NCI-H2196 (cell line): ENCODE results near the gene KRT72.

Experiments used
- DNase-seq: peaks from one replicate; lab custom pipeline; 2025; ENCODE audit not compliant: unreplicated experiment; lab: John Stamatoyannopoulos, UW

The KRT72 gene

GRCh38 chr12:52600941-52601481 lies at the start of gene KRT72:
Gene KRT72 (minus strand): TSS chr12:52601463. CDS start chr12:52601452, 11 bp downstream.
- no peak for DNase-seq

GRCh38 chr12:52650520-52651081 lies 49.3 kb upstream of the KRT72 start:
- no peak for DNase-seq

DNA sequence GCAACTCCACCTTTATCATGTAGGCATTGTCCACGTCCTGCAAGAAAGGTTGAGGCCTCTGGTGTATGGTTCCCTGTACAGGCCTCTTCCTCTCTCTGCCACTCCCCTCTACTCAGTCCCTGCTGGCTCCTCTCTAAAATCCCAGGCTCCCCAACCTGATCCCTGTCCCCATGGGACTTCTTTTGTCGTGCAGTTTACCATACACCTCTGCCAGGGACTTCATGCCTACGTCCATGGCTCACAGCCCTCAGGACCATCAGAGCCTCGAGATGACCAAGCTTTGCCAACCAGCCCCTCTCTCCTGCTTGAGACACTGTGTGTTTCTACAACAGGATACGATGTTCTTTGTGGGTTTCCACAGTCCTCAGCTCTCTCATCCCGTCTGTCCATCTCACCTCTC lies 47.8 kb upstream of the KRT72 start:
- no peak for DNase-seq

DNA sequence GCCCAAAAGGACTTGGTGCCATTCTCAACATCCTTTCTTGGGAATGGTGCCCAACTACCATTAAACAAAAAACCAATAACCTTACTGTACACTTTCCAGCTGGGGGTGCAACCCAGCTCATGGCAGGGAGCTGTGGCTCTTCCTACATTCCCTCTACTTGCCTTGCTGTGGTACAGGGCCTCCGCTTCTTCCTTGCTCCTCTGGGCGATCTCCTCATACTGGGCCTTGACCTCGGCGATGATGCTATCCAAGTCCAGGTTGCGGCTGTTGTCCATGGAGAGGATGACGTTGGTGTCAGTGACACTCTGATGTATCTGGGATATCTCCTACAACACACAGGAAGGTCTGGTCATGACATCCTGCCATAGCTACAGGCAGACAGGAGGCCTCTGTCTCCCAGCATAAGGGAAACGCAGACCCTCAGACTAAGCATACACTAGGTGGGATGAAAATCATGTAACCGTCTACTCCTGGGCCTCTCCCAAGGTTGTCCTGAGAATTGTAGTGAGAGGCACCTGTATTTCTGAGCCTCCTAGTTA lies 46.8 kb upstream of the KRT72 start:
- no peak for DNase-seq

GRCh38 chr12:52647601-52648000 lies 46.3 kb upstream of the KRT72 start:
- DNase-seq = no peak

DNA sequence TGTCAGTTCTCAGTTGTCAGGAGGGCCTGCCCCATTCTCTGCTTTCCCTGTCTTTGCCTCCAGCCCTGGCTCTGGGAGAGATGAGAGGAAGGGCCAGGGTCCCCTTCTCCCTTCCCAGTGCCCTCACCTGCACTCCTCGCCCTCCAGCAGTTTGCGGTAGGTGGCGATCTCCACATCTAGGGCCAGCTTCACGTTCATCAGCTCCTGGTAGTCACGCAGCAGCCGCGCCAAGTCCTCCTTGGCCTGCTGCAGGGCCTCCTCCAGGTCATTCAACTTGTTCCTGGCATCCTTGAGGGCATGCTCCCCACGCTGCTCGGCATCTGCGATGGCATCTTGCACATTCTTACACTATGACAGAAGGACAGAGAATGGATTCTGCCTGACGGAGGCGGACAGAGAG lies 45.4 kb upstream of the KRT72 start:
- no peak for DNase-seq

DNA sequence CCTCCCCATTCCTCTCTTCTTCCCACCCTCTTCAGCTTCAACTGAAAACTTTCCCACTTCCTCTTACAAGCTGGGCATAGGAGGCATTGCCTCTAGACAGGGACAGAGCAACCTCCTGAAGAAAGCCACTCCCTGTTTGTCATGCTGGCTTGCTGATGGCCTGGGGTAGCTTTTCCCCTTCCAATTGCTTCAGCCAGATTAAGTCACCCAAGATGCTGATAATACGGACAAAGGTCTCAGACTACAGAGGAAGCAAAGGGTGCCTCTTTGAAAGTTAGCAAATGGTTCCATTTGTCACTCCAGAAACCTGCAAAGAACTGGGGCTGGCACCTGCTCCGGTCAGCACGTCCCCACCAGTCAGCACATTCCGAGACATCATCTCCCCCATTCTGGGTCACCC lies 44.7 kb upstream of the KRT72 start:
- DNase-seq = no peak

GRCh38 chr12:52645120-52645761 lies 44.0 kb upstream of the KRT72 start:
- no peak for DNase-seq

- DNase-seq = no peak
Observed at GRCh38 chr12:52644078-52644415, 42.8 kb upstream of the KRT72 start.

DNA sequence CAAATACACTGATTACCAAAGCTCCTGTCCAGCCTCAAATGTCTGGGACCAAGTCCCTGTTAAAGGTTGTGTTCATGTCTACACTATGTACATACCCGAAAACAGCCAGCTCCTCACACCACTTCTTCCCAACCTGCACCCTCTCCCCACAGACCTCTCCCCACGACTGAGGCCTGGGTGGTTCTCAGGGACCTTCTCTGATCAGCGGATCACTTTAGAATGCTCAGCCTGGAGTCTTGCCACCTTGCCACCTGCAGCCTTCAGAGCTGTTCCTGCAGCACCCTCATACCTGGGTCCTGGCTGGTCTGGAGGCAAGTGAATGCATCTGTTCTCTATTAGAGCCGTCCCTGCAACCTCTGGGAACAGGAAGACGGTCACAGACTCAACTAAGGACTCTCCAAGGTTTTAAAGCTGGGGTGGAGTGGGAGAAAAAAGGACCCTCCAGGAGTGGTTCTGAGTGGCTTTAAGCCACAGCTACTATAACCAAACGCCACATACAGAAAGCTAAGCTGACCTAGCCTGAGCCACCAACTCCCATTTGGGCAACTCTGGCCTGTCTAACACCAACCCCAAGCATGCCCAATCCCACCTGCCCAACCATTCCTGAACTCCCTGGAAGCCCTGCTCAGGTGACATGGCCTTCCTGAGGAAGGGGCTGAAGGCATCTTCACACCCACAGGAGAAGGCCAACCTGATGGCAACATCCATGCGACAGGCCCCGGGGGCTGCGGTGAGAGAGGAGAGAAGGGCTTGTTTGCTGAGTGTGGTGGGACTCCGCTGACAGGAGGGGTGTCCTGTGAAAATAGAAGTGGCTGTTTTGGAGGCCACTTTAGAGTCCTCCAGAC lies 42.2 kb upstream of the KRT72 start:
- no peak for DNase-seq

- DNase-seq = no peak
Observed at GRCh38 chr12:52641468-52641867, 40.2 kb upstream of the KRT72 start.

- DNase-seq = no peak
Observed at GRCh38 chr12:52637299-52637698, 36.0 kb upstream of the KRT72 start.

DNA sequence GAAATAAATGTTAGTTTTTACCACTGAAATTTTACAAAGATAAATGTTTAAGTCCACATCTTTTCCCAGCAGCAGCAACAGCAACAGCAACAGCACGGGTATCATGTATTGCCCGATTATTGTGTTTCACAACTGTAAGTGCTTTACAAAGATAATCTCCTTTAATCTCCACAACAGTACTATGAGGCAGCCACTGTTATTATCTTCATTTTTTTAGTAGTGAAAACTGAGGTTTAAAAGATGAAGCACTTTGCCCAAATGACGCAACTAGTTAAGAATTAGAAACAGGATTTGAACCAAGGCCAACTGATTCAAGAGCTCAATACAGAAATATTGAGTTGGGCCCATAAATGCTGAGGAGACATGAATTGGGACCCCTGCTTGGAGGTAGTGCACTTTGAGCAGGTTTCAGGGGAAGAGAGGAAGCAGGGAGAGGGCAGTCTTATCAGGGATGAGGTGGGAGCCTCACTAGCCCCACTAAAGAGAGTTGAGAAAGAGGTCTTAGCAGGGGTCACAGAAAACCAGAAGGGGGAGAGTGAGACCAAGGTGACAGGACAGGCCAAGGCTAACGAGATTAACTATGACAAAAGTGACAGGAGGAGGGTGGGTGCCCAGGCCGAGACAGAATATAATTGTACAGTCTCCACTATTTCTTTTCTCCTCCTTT lies 35.5 kb upstream of the KRT72 start:
- DNase-seq = no peak

DNA sequence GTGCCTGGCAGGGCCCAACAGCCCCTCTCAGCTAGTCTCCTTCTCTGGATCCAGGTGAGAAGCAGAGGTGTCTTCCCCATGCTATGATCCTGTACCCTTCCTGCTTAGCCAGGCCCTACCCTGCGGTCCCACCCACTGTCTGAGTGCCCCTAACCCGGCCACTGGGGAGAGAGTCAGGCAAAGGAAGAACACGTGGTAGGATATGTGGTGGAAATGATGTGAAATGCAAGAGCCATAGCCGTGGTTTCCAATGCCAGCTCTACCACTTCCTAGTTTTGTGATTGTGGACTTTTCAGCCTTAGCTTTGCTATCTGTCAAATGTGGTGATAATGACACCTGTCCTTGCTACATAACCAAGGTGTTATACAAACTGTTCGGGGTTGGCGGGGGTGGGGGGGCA lies 34.9 kb upstream of the KRT72 start:
- DNase-seq = no peak

DNA sequence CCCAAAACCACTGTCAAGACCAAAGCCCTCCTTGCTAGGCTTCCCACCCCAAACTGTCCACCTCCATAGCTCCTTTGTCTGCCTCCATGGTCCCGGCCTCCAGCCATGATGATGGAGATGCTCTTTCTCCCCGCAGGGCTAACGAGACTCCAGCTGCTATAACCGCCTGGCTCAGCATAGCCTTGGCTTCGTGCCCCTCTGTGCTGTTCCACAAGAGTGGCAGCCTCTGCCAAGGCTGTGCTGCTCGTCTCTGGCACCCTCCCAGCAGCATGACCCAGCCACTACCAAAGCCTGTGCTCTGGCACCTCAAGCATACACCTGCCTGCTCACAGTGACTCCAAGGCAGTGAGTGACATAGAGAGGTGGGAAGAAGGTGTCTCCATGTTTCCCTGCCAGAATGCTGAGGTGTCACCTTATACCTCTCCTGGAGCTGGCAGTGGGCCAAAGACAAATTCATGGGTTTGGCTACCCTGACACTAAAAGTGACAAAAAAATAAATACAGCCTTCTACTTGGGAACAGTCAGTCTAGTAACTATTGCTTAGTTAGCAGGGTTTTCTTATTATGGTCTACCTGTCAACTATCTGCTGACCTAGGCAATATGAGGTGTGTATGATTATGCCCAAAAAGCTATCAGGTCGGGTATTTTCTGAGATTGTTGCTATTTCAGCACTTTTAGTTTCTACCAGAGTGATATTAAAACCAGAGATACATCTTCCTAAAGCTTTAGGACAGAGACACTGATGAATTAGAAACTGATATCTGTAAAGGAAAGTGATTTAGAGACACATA lies 33.2 kb upstream of the KRT72 start:
- DNase-seq = peak; percentile 88

DNA sequence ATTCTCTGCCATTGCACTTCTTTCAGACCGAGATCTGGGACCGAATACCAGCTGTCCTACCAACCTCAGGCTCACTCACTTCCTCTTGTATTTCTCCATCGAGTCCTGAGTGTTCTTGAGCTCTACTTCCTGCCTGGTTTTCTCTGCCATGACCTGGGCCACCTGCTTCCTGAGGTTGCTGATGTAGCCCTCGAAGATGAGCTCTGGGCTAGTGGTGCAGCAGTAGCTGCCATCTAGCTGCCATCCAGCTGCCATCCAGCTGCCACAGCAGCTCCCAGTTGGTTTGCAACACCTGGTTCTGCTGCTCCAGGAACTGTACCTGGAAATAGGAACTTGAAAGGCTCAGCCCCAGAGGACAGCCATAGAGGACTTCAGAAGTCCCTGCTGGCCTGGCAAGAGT lies 32.1 kb upstream of the KRT72 start:
- DNase-seq = peak; percentile 49

- DNase-seq = no peak
Observed at GRCh38 chr12:52632656-52633055, 31.4 kb upstream of the KRT72 start.

- no peak for DNase-seq
Observed at GRCh38 chr12:52631676-52632459, 30.6 kb upstream of the KRT72 start.

DNA sequence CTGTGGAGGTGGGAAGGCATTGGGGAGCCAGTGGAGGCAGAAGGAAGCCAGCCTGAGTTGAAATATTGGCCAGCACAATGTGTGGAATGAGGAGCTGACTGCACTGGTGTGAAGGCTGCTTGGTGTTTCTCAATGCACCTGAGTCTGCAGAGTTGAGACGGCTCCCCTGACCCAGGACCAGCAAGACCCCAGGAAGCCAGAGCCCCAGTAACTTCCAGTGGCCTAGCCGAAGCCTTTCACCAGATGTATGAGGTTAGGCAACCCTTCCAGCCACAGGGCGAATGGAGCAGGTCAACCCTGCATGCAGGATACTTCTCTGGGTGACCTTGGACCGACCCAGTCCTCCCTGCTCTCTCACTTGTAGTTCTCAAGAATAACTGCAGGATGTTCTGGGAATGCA lies 30.0 kb upstream of the KRT72 start:
- DNase-seq = no peak
